GM18511 (cell line): ENCODE data around the gene LMNTD2.

Source experiments
- ATAC-seq: cut with Tn5 transposase; IDR thresholded peaks from one replicate; pipeline ENCODE4 v1.9.1; 2021; ENCODE audit warnings: mild to moderate bottlenecking, moderate library complexity; ENCODE audit not compliant: unreplicated experiment

The LMNTD2 gene

GRCh38 chr11:554428-555226 is 5.9 kb downstream of the LMNTD2 start:
- ATAC-seq: no peak

- no peak for ATAC-seq
These were observed 6.6 kb downstream of the LMNTD2 start for GRCh38 chr11:553988-554340.

GRCh38 chr11:553083-553987 is 7.2 kb downstream of the LMNTD2 start:
- ATAC-seq: no peak

GRCh38 chr11:551596-551995 is 8.9 kb downstream of the LMNTD2 start:
- no peak for ATAC-seq

- ATAC-seq: no peak
These were observed 9.4 kb downstream of the LMNTD2 start for GRCh38 chr11:551131-551530.

- no peak for ATAC-seq
These were observed 9.8 kb downstream of the LMNTD2 start for GRCh38 chr11:550746-551085.

GRCh38 chr11:550021-550745 is 10.4 kb downstream of the LMNTD2 start:
- ATAC-seq: no peak

GRCh38 chr11:548700-549603 is 11.6 kb downstream of the LMNTD2 start:
- ATAC-seq: no peak

- no peak for ATAC-seq
These were observed 15.4 kb downstream of the LMNTD2 start for GRCh38 chr11:545171-545570.

- ATAC-seq: no peak
These were observed 15.7 kb downstream of the LMNTD2 start for GRCh38 chr11:544817-545166.

- ATAC-seq: no peak
These were observed 19.1 kb downstream of the LMNTD2 start for GRCh38 chr11:541433-541885.

GRCh38 chr11:540583-541432 is 19.7 kb downstream of the LMNTD2 start:
- no peak for ATAC-seq

GRCh38 chr11:539971-540481 is 20.5 kb downstream of the LMNTD2 start:
- no peak for ATAC-seq

GRCh38 chr11:538431-539051 is 22.0 kb downstream of the LMNTD2 start:
- ATAC-seq: no peak

- no peak for ATAC-seq
These were observed 22.7 kb downstream of the LMNTD2 start for GRCh38 chr11:537622-538430.

- peak; percentile 59 for ATAC-seq
These were observed 23.5 kb downstream of the LMNTD2 start, which contains the start of gene LRRC56 for GRCh38 chr11:536841-537621. TSS of gene LRRC56 (plus strand) at chr11:537527. CDS start at chr11:540685, 3,158 bp downstream.
